Activated B cell treated with CpG ODN at 0.5 μM for 24 hours (primary cell): Measurements from ENCODE around the gene CCDC159. TPM values are rescaled to one million over a fixed set of nuclear protein-coding genes. Genes with fewer than 3 reads are reported as not detected.
"Not testable (repeated sequence)": the region's sequence is repeated elsewhere in the genome, so short reads cannot be mapped to it uniquely, and the experiment has no call there.

Source experiments
- ATAC-seq: fragments of 200-7000 bp; cut with Tn5 transposase; one replicate; pipeline ENCODE4 v1.10.0; 2021; ENCODE audit warnings: low read depth, mild to moderate bottlenecking, moderate library complexity
- CTCF ChIA-PET: fragments of 350-600 bp; sonication (Branson Sonifier 250); formaldehyde crosslinking; loops from one replicate; lab custom pipeline; 2021; ENCODE audit warnings: antibody characterized with exemption; lab: Charles Lee
- POLR2A ChIA-PET: fragments of 350-600 bp; sonication (Branson Sonifier 250); formaldehyde crosslinking; loops from one replicate; lab custom pipeline; 2021; ENCODE audit warnings: antibody characterized with exemption; lab: Charles Lee
- DNase-seq: peaks from one replicate; pipeline ENCODE4 v3.0.0; 2022
- H3K27ac Mint-ChIP-seq: one replicate; pipeline ENCODE4 v1.8.0; 2020; ENCODE audit warnings: mixed read lengths
- H3K27me3 Mint-ChIP-seq: one replicate; pipeline ENCODE4 v1.8.0; 2021; ENCODE audit warnings: mixed read lengths
- H3K36me3 Mint-ChIP-seq: one replicate; pipeline ENCODE4 v1.8.0; 2021; ENCODE audit warnings: low read depth, mixed read lengths
- H3K4me1 Mint-ChIP-seq: one replicate; pipeline ENCODE4 v1.8.0; 2021; ENCODE audit warnings: mixed read lengths
- H3K4me3 Mint-ChIP-seq: one replicate; pipeline ENCODE4 v1.8.0; 2020; ENCODE audit warnings: mild to moderate bottlenecking, mixed read lengths
- H3K9me3 Mint-ChIP-seq: one replicate; pipeline ENCODE4 v1.8.0; 2020; ENCODE audit warnings: mixed read lengths
- intact Hi-C: fragments of 100-400 bp; cut with micrococcal nuclease; formaldehyde crosslinking; loops from one replicate; pipeline ENCODE4 v1.15.1; 2024
- total RNA-seq: library from RNA; stranded (reverse); gene quantifications from 2 replicates; pipeline ENCODE4 v1.2.3, GENCODE V29; 2022
- TF ChIP-seq, protein P1 (sequence below): fragments of 200-600 bp; IDR thresholded peaks from one replicate; pipeline ENCODE4 v1.8.0; 2022; ENCODE audit warnings: antibody characterized with exemption, mild to moderate bottlenecking

Gene CCDC159
- total RNA-seq, 1 donor from 2014 or later = 32.1 TPM

DNA sequence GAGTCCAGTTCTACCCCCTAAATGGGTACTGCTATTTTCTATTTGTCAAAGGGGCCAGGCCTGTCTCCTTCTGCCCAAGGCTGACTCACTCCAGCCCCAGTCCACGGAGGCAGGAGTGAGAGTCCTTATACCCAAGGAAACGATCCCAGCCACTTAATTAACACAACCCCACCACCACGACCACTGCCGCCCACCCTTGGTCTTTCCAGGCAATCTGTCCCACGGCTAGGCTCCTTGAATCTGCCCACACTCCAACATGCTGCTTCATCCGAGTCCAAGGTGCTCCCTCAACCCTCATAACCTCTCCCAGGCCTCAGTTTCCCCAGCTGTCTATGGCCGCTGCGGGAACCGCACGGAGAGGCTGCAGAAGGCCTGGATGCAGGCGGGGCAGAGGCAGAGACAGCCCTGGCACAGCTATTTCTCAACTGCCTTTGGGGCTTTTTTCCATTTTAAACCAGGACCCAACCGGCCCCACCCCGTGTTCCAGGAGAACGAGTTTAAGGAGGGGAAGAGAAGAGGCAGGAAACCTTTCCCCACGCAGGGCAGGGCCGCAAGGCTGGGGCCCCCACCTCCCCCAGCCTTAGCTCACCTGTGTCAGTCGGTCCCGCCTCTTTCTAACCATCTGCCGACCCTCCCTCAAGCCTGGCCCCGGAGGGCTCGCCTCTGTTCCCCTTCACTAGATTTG, 7.6 kb upstream of the CCDC159 start:
- Mint-ChIP-seq H3K27me3 (no peaks in the 10 kb centered on the region), H3K27ac (no peak overlapping the region), H3K9me3 (no peaks in the 10 kb centered on the region), H3K36me3 (peaks cover 37% of the 10 kb centered on the region), H3K4me3 (peak overlapping the region; percentile 81), H3K4me1 (peaks cover 24% of the 10 kb centered on the region)
- ChIA-PET POLR2A (interaction anchor here (2.2 kb wide), 1 partner anchor 36 kb away, joined by 13 read pairs; the partner anchor contains the start of gene SWSAP1), CTCF (interaction anchor here (2.0 kb wide), 1 partner anchor 43 kb away, joined by 5 read pairs; no protein-coding TSS in a partner anchor)
- ATAC-seq = no peak
- TF ChIP-seq, protein P1, sequence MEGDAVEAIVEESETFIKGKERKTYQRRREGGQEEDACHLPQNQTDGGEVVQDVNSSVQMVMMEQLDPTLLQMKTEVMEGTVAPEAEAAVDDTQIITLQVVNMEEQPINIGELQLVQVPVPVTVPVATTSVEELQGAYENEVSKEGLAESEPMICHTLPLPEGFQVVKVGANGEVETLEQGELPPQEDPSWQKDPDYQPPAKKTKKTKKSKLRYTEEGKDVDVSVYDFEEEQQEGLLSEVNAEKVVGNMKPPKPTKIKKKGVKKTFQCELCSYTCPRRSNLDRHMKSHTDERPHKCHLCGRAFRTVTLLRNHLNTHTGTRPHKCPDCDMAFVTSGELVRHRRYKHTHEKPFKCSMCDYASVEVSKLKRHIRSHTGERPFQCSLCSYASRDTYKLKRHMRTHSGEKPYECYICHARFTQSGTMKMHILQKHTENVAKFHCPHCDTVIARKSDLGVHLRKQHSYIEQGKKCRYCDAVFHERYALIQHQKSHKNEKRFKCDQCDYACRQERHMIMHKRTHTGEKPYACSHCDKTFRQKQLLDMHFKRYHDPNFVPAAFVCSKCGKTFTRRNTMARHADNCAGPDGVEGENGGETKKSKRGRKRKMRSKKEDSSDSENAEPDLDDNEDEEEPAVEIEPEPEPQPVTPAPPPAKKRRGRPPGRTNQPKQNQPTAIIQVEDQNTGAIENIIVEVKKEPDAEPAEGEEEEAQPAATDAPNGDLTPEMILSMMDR = no peak
- intact Hi-C loops = no loop called here
- DNase-seq = no peak

DNA sequence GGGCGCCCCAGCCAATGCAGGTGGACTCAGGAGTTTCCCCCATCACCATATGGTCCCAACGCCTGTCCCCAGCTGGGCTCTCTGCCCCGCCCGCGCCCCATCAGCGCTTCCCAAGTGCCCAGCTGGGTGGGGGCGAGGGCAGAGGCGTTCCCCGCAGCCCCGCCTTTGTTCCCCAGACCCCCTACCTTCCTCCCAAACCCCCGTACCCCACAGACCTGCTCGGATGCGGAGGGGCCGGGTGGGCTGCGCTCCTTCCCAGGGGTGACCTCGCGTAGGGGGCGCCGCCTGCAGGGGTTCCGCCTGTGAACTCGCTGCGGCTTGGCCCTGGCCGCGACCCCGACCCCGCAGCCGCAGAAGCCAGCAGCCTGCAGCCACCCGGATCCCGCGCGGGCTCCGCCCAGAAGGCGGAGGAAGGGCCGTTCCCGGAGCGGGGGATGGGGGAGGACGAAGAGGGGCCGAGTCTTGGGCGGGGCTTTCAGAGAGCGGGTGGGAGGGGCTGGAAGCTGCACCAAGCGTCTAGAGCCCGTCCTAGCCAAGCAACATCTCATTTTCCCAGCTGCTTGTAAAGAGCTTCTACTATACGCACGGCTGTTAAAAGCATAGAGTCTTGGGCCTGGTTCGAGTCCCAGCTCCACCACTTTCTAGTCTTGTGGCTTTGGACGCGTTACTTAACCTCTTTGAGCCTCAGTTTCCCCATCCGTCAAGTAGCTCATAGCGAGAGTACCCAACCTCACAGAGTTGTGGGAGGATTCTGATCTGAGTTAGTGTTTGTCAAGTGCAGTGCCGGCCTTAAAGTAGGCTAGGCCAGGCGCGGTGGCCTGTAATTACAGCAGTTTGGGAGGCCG, 6.8 kb upstream of the CCDC159 start, which contains the start of gene RAB3D:
RAB3D (minus strand) TSS at position 404 of the 845 bp plus-strand sequence. CDS start 2,258 bp downstream, outside the sequence.
- Mint-ChIP-seq H3K4me3 (peak within 1 kb of the TSS; percentile 81), H3K27ac (no peak within 1 kb of the TSS), H3K27me3 (no peaks in the 10 kb centered on the region), H3K4me1 (peaks cover 26% of the 10 kb centered on the region), H3K36me3 (peaks cover 32% of the 10 kb centered on the region), H3K9me3 (no peaks in the 10 kb centered on the region)
- intact Hi-C loops = no loop called here
- TF ChIP-seq, protein P1 = no peak
- DNase-seq (peak; percentile 75), ATAC-seq (peak; percentile 99)
- POLR2A ChIA-PET = interaction anchor here (0.6 to 2.2 kb wide), 6 partner anchors 13 to 679 kb away, joined by 3 to 13 read pairs (median 6); partner anchors contain the start of gene SWSAP1
- CTCF ChIA-PET = interaction anchor here (0.6 to 2.0 kb wide), 3 partner anchors 12 to 45 kb away, joined by 3 to 5 read pairs (median 3); no protein-coding TSS in a partner anchor

- peaks cover 30% of the 10 kb centered on the region for H3K36me3 Mint-ChIP-seq
- H3K9me3 Mint-ChIP-seq, DNase-seq, ATAC-seq, H3K27me3 Mint-ChIP-seq, intact Hi-C loops, H3K27ac Mint-ChIP-seq: not testable (repeated sequence)
- H3K4me1 Mint-ChIP-seq = peaks cover 30% of the 10 kb centered on the region
- ChIA-PET CTCF (interaction anchor here (0.6 to 2.0 kb wide), 3 partner anchors 13 to 46 kb away, joined by 3 to 5 read pairs (median 3); no protein-coding TSS in a partner anchor), POLR2A (interaction anchor here (0.6 to 2.2 kb wide), 5 partner anchors 13 to 41 kb away, joined by 3 to 13 read pairs (median 5); partner anchors contain the start of gene SWSAP1)
- peak overlapping the region; percentile 81 for H3K4me3 Mint-ChIP-seq
Observed at GRCh38 chr19:11340099-11340467, 6.2 kb upstream of the CCDC159 start.

DNA sequence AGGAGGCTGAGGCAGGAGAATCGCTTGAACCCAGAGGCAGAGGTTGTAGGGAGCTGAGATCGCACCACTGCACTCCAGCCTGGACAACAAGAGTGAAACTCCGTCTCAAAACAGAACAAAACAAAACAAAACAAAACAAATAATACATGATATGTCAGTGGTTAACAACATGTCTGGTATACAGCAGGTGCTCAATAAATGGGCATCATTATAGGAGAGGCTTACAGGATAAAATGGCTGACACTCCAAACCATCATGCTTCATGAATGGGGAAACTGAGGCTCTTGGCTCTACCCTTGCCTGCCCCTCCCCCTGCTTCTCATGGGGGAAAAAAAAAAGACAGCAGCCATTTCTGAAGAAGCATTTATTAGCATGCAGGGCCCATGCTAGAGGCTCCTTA, 3.9 kb upstream of the CCDC159 start:
- ATAC-seq (no peak), DNase-seq (no peak)
- H3K27me3 Mint-ChIP-seq = no peaks in the 10 kb centered on the region
- no peaks in the 10 kb centered on the region for H3K9me3 Mint-ChIP-seq
- no peak overlapping the region for H3K27ac Mint-ChIP-seq
- POLR2A ChIA-PET = interaction anchor here (1.4 kb wide), 1 partner anchor 33 kb away, joined by 3 read pairs; no protein-coding TSS in a partner anchor
- intact Hi-C loops = no loop called here
- H3K4me1 Mint-ChIP-seq = peaks cover 49% of the 10 kb centered on the region
- CTCF ChIA-PET = no interaction called here
- H3K4me3 Mint-ChIP-seq = no peak overlapping the region
- H3K36me3 Mint-ChIP-seq = peaks cover 21% of the 10 kb centered on the region
- TF ChIP-seq, protein P1 = no peak

DNA sequence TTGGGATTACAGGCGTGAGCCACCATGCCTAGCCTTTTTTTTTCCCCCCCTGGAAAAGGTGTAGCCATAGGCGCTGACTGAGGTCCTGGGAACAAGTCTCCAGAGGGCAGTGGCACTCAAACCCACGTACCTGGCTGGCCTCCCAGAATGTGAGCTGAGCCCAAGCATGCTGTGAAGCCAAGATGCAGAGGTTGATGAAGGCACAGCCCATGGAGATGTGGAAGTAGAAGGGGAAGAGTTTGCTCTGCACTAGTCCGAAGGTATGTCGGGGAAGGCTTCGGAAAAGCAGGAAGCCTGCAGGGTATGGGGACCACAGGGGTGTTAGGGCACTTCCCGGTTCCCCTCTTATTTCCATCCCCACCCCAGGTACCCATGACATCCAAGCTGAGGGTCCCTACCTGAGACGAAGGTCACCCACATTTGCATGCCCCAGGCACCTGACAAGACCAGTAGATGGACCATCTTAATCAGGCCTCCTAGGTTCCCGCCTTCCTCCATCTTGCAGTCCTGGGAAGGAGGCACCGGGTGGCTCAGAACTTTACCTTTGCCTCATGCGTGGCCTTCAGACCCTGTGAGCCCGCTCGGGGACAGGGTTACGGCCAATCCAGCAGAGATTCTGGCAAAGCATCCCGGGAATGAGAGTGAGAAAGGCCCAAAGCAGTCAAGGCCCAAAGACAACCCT, 1.1 kb upstream of the CCDC159 start:
- H3K36me3 Mint-ChIP-seq = peaks cover 19% of the 10 kb centered on the region
- no peak for ATAC-seq
- CTCF ChIA-PET = interaction anchor here (0.7 to 0.8 kb wide), 2 partner anchors 26 to 77 kb away, joined by 3 read pairs; no protein-coding TSS in a partner anchor
- no peak for DNase-seq
- TF ChIP-seq, protein P1 = no peak
- peaks cover 30% of the 10 kb centered on the region for H3K4me1 Mint-ChIP-seq
- H3K4me3 Mint-ChIP-seq = peak overlapping the region; percentile 98
- H3K9me3 Mint-ChIP-seq = no peaks in the 10 kb centered on the region
- POLR2A ChIA-PET = interaction anchor here (1.0 to 4.3 kb wide), 7 partner anchors 22 to 90 kb away, joined by 3 to 65 read pairs (median 3); partner anchors contain the start of genes ODAD3 and SWSAP1
- peak overlapping the region; percentile 93 for H3K27ac Mint-ChIP-seq
- H3K27me3 Mint-ChIP-seq = no peaks in the 10 kb centered on the region
- intact Hi-C loops = loop anchor here (5.0 kb wide), 1 partner anchor 53 kb away; no protein-coding TSS in a partner anchor
